ENCODE data around the gene MCRIP1.

DNA sequence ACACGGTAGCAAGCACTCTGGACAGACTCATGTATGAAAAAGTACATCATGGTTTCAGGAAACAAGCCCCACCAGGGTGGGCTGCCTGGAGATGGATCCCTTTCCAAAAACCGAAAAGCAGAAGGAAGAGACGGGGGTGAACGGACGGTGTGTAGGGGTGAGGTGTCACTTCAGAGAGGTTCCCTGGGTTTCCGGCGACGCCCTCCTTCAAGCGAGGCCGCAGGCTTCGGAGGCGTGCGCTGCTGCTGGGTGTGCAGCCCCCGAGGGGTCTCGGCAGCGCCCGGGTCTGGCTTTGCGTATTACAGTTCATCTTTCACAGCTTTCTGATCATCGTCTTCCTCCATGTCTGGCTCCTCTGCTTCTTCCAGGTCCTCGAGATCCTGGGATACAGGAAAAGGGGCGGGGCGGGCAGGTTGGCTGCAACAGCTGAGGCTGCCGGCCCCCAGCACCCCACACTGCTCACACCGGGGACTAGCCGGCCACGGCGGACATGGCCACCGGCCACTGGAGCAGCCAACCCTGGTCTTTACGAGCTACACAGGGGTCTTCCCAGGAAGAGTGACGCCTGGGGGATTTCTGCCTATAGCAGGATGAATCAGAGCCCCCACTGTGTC lies 10.7 kb upstream of the MCRIP1 start:
- TF ChIP-seq YY1 (IDR thresholded peaks at IDR 0.05; ENCODE audit: insufficient read depth, insufficient read length), result no peak
- TF ChIP-seq ZNF274 (IDR thresholded peaks at IDR 0.05; ENCODE audit: low read depth, low read length), result no peak
- TF ChIP-seq SUZ12 (IDR thresholded peaks at IDR 0.05; ENCODE audit: extremely low read depth, insufficient read depth, insufficient read length), result no peak

Data from NT2/D1 (cell line).